PC-3 (cell line): ENCODE measurements around the gene BDKRB1. TPM values are rescaled to one million over a fixed set of nuclear protein-coding genes. Genes with fewer than 3 reads are reported as not detected.

Experiments
- ATAC-seq: fragments of 200-7000 bp; cut with Tn5 transposase; 2 replicates; pipeline ENCODE4 v1.9.1; 2020; ENCODE audit warnings: mild to moderate bottlenecking, moderate library complexity
- BruUV-seq: library from RNA; stranded (reverse); fragments of 400-500 nt; replicated peaks from 2 replicates; lab custom pipeline; 2021; lab: Mats Ljungman, UMichigan
- CTCF ChIA-PET: fragments of 300-600 bp; sonication (Branson Sonifier 250); formaldehyde crosslinking; loops from one replicate; lab custom pipeline; 2022; ENCODE audit warnings: antibody characterized with exemption; lab: Charles Lee
- POLR2A ChIA-PET: fragments of 300-600 bp; sonication (Branson Sonifier 250); formaldehyde crosslinking; loops from one replicate; lab custom pipeline; 2022; ENCODE audit warnings: antibody characterized with exemption; ENCODE audit not compliant: unreplicated experiment; lab: Charles Lee
- DNase-seq: peaks from one replicate; pipeline ENCODE4 v3.0.0-alpha.2; 2015
- H2AFZ ChIP-seq: fragments of 300-600 bp; sonication (generic); 2 replicates; pipeline ENCODE4 v1.6.0; 2016; ENCODE audit warnings: antibody characterized with exemption, low read length
- H3F3A ChIP-seq: fragments of 300-600 bp; sonication (generic); one replicate; pipeline ENCODE4 v1.6.0; 2017; ENCODE audit warnings: antibody characterized with exemption, low read length, control low read depth, mild to moderate bottlenecking; ENCODE audit not compliant: unreplicated experiment
- H3K27ac ChIP-seq: fragments of 300-600 bp; sonication (generic); 2 replicates; pipeline ENCODE4 v1.5.1; 2016; ENCODE audit warnings: mild to moderate bottlenecking, low read length
- H3K27me3 ChIP-seq: fragments of 300-600 bp; sonication (generic); 2 replicates; pipeline ENCODE4 v1.6.1; 2016; ENCODE audit warnings: low read length, mixed read lengths
- H3K36me3 ChIP-seq: fragments of 300-600 bp; sonication (generic); 2 replicates; pipeline ENCODE4 v1.6.1; 2016; ENCODE audit warnings: low read depth, mixed run types, low read length, mixed read lengths
- H3K4me1 ChIP-seq: fragments of 300-600 bp; sonication (generic); 2 replicates; pipeline ENCODE4 v1.5.1; 2016; ENCODE audit warnings: low read length; ENCODE audit not compliant: insufficient read depth
- H3K4me2 ChIP-seq: fragments of 300-600 bp; sonication (generic); 2 replicates; pipeline ENCODE4 v1.6.0; 2016; ENCODE audit warnings: low read length
- H3K4me3 ChIP-seq: fragments of 300-600 bp; sonication (generic); 2 replicates; pipeline ENCODE4 v1.5.1; 2016; ENCODE audit warnings: mild to moderate bottlenecking, low read length, mixed read lengths
- H3K79me2 ChIP-seq: fragments of 300-600 bp; sonication (generic); 2 replicates; pipeline ENCODE4 v1.6.1; 2017; ENCODE audit warnings: low read length, mixed read lengths
- H3K9ac ChIP-seq: fragments of 300-600 bp; sonication (generic); 2 replicates; pipeline ENCODE4 v1.6.0; 2016; ENCODE audit warnings: mild to moderate bottlenecking, low read length
- H3K9me2 ChIP-seq: fragments of 300-600 bp; sonication (generic); replicated peaks from 2 replicates; pipeline ENCODE4 v1.6.1; 2016; ENCODE audit warnings: mixed run types, low read length, mixed read lengths
- H3K9me3 ChIP-seq: fragments of 300-600 bp; sonication (generic); 2 replicates; pipeline ENCODE4 v1.6.1; 2016; ENCODE audit warnings: low read length, mixed read lengths
- H4K20me1 ChIP-seq: fragments of 300-600 bp; sonication (generic); 2 replicates; pipeline ENCODE4 v1.6.1; 2016; ENCODE audit warnings: low read length, mixed read lengths
- CTCF ChIP-seq: fragments of 300-600 bp; sonication (generic); conservative IDR thresholded peaks from 2 replicates; pipeline ENCODE4 v1.5.1; 2017; ENCODE audit warnings: antibody characterized with exemption, low read depth, mild to moderate bottlenecking, low read length
- EZH2 ChIP-seq: fragments of 300-600 bp; sonication (generic); IDR thresholded peaks from one replicate; pipeline ENCODE4 v1.6.1; 2017; ENCODE audit warnings: antibody characterized with exemption, mild to moderate bottlenecking, low read length; ENCODE audit not compliant: unreplicated experiment
- EZH2phosphoT487 ChIP-seq: fragments of 300-600 bp; sonication (generic); IDR thresholded peaks from 2 replicates; pipeline ENCODE4 v1.6.1; 2018; ENCODE audit warnings: mild to moderate bottlenecking, antibody characterized with exemption, low read length, borderline replicate concordance
- intact Hi-C: fragments of 100-400 bp; cut with micrococcal nuclease; formaldehyde crosslinking; loops from 2 replicates; pipeline ENCODE4 v1.9.0; 2023
- total RNA-seq: library from RNA; depleted of rRNA; stranded (reverse); fragments of >200 nt; gene quantifications from 2 replicates; pipeline ENCODE4 v1.2.3, GENCODE V29; 2014

Gene BDKRB1
- total RNA-seq, 1 experiment from 2014 or later, result 0.69 TPM

- BruUV-seq, result no TSS peak
- Histone ChIP-seq H3K9me2 (no peaks in the 10 kb centered on the region), H3K4me3 (no peak overlapping the region), H3K79me2 (no peaks in the 10 kb centered on the region), H3K27ac (no peak overlapping the region), H2AFZ (no peak overlapping the region), H3F3A (no peaks in the 10 kb centered on the region), H3K9me3 (no peaks in the 10 kb centered on the region), H3K9ac (no peak overlapping the region), H3K4me2 (no peak overlapping the region), H3K27me3 (no peaks in the 10 kb centered on the region), H3K36me3 (no peaks in the 10 kb centered on the region), H3K4me1 (peaks cover 7% of the 10 kb centered on the region), H4K20me1 (no peaks in the 10 kb centered on the region)
- ATAC-seq (no peak), DNase-seq (no peak)
- intact Hi-C loops, result no loop called here
- POLR2A ChIA-PET, result no interaction called here
- CTCF ChIA-PET, result interaction anchor here (0.7 to 1.1 kb wide), 3 partner anchors 18 to 173 kb away, joined by 3 read pairs; partner anchors contain the start of gene BDKRB1
- no peak for TF ChIP-seq EZH2phosphoT487
- TF ChIP-seq EZH2, result no peak
- no peak for TF ChIP-seq CTCF
These were observed 18.1 kb downstream of the BDKRB1 start for GRCh38 chr14:96274122-96274521.

- ATAC-seq (no peak), DNase-seq (no peak)
- H3F3A ChIP-seq, result no peaks in the 10 kb centered on the region
- H4K20me1 ChIP-seq, result no peaks in the 10 kb centered on the region
- no peak for TF ChIP-seq CTCF
- H3K79me2 ChIP-seq, result no peaks in the 10 kb centered on the region
- intact Hi-C loops, result no loop called here
- no peaks in the 10 kb centered on the region for H3K36me3 ChIP-seq
- ChIA-PET POLR2A (no interaction called here), CTCF (interaction anchor here (0.8 to 1.1 kb wide), 2 partner anchors 48 to 174 kb away, joined by 3 read pairs; no protein-coding TSS in a partner anchor)
- H3K4me1 ChIP-seq, result peaks cover 3% of the 10 kb centered on the region
- no peaks in the 10 kb centered on the region for H3K27me3 ChIP-seq
- no peak overlapping the region for H2AFZ ChIP-seq
- H3K4me3 ChIP-seq, result no peak overlapping the region
- no TSS peak for BruUV-seq
- H3K9me3 ChIP-seq, result no peaks in the 10 kb centered on the region
- no peak overlapping the region for H3K27ac ChIP-seq
- H3K9ac ChIP-seq, result no peak overlapping the region
- H3K9me2 ChIP-seq, result no peaks in the 10 kb centered on the region
- H3K4me2 ChIP-seq, result no peak overlapping the region
These were observed 18.5 kb downstream of the BDKRB1 start for GRCh38 chr14:96274543-96274942.
